Right lobe of liver (tissue), 4 donors: ENCODE measurements around the gene GTF2H3.

Experiments used
- POLR2A ChIP-seq: fragments of 450-650 bp; IDR thresholded peaks from one replicate; pipeline ENCODE4 v1.6.1; 2017; ENCODE audit warnings: antibody characterized with exemption, mild to moderate bottlenecking
- TF ChIP-seq, protein P1 (sequence below), 4 donors: fragments of 200-600 bp in 3 of 4; fragments of 450-650 bp in 1 of 4; IDR thresholded peaks; one replicate each; pipeline versions ENCODE4 v1.5.1 to v1.8.0; 2016 to 2022; ENCODE audit warnings: antibody characterized with exemption in 4 of 4, mild to moderate bottlenecking in 2 of 4
- donor health status: DM: no; HTN: no; CAD: no.
- donor health status: DM: no; HTN: no; CAD: no.
- donor health status: DM: no; HTN: yes; CAD: no.

DNA sequence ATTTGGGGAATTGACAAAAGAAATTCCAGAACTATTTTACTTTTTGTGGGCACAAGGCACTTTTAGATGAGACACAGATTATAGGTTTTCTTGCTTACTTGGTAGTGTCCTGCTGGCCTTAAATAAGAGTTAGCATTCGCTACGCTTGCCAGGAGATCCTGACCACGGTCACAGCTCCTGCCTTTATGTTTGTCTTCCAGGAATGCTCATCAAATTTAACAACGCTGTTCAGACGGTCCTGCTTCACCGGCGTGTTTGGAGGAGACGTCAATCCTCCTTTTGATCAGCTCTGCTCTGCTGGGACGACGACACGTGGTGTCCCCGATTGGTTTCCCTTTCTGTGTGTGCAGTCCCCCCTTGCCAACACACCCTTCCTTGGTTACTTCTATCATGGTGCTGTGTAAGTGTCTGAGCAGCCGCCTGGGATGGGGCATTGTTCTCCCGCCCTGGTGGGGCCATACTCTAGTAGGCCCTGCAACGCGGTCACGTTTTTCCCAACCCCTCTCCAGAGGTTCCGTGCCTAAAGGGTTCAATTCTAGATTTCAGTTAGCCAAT lies 53.1 kb downstream of the GTF2H3 start:
- TF ChIP-seq, protein P1, sequence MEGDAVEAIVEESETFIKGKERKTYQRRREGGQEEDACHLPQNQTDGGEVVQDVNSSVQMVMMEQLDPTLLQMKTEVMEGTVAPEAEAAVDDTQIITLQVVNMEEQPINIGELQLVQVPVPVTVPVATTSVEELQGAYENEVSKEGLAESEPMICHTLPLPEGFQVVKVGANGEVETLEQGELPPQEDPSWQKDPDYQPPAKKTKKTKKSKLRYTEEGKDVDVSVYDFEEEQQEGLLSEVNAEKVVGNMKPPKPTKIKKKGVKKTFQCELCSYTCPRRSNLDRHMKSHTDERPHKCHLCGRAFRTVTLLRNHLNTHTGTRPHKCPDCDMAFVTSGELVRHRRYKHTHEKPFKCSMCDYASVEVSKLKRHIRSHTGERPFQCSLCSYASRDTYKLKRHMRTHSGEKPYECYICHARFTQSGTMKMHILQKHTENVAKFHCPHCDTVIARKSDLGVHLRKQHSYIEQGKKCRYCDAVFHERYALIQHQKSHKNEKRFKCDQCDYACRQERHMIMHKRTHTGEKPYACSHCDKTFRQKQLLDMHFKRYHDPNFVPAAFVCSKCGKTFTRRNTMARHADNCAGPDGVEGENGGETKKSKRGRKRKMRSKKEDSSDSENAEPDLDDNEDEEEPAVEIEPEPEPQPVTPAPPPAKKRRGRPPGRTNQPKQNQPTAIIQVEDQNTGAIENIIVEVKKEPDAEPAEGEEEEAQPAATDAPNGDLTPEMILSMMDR (IDR thresholded peaks at IDR 0.05): no peak
- no peak for TF ChIP-seq POLR2A
